Liver (tissue), 9 donors: ENCODE data around the gene MKNK1. TPM values are rescaled to one million over a fixed set of nuclear protein-coding genes. Genes with fewer than 3 reads are reported as not detected.

ENCODE experiments used
- DNase-seq: peaks from one replicate; pipeline ENCODE4 v3.0.0-alpha.2; 2017; ENCODE audit warnings: low spot score
- H3K27ac ChIP-seq, 2 donors: one replicate each; pipeline ENCODE4 v1.7.0; 2013; ENCODE audit warnings: inconsistent platforms in 2 of 2, low read length in 2 of 2, control low read depth in 1 of 2, low read depth in 1 of 2, mild to moderate bottlenecking in 1 of 2
- H3K27me3 ChIP-seq, 4 donors: one replicate each; pipeline versions ENCODE4 v1.6.1 to v1.7.0; 2013; ENCODE audit warnings: low read length in 3 of 4, inconsistent platforms in 1 of 4, mild to moderate bottlenecking in 1 of 4, moderate library complexity in 1 of 4; ENCODE audit not compliant: control insufficient read depth in 4 of 4, insufficient read depth in 4 of 4
- H3K36me3 ChIP-seq, 4 donors: one replicate each; pipeline versions ENCODE4 v1.6.1 to v1.7.0; 2013; ENCODE audit warnings: low read length in 3 of 4, mild to moderate bottlenecking in 3 of 4, low read depth in 1 of 4, moderate library complexity in 1 of 4; ENCODE audit not compliant: control insufficient read depth in 4 of 4, insufficient read depth in 3 of 4
- H3K4me1 ChIP-seq, 4 donors: one replicate each; pipeline versions ENCODE4 v1.6.1 to v1.7.0; 2013; ENCODE audit warnings: low read length in 3 of 4, mild to moderate bottlenecking in 3 of 4, moderate library complexity in 1 of 4; ENCODE audit not compliant: control insufficient read depth in 4 of 4, insufficient read depth in 4 of 4
- H3K4me3 ChIP-seq, 3 donors: one replicate each; pipeline versions ENCODE4 v1.6.1 to v1.7.0; 2013; ENCODE audit warnings: low read length in 3 of 3, control low read depth in 1 of 3, low read depth in 1 of 3, mild to moderate bottlenecking in 1 of 3
- H3K9ac ChIP-seq, 2 donors: one replicate each; pipeline ENCODE4 v1.7.0; 2013; ENCODE audit warnings: low read length in 2 of 2, mild to moderate bottlenecking in 2 of 2, moderate library complexity in 2 of 2, control low read depth in 1 of 2, low read depth in 1 of 2
- H3K9me3 ChIP-seq, 4 donors: one replicate each; pipeline versions ENCODE4 v1.6.1 to v1.7.0; 2013; ENCODE audit warnings: low read length in 3 of 4; ENCODE audit not compliant: control insufficient read depth in 4 of 4
- EGR1 ChIP-seq, 2 donors: IDR thresholded peaks; 2 replicates each; pipeline ENCODE4 v1.6.1; 2016 to 2018; ENCODE audit warnings: antibody characterized with exemption in 2 of 2, low read depth in 2 of 2
- FOXA2 ChIP-seq: IDR thresholded peaks from 2 replicates; pipeline ENCODE4 v1.6.1; 2016; ENCODE audit warnings: antibody characterized with exemption
- GABPA ChIP-seq, 2 donors: IDR thresholded peaks in 1 of 2; conservative IDR thresholded peaks in 1 of 2; 2 replicates each; pipeline ENCODE4 v1.6.1; 2016; ENCODE audit warnings: antibody characterized with exemption in 2 of 2, mild to moderate bottlenecking in 1 of 2, moderate library complexity in 1 of 2
- HNF4A ChIP-seq, 2 donors: conservative IDR thresholded peaks; 2 replicates each; pipeline ENCODE4 v1.6.1; 2016; ENCODE audit warnings: antibody characterized with exemption in 2 of 2, mild to moderate bottlenecking in 2 of 2
- HNF4G ChIP-seq: IDR thresholded peaks from 2 replicates; pipeline ENCODE4 v1.6.1; 2016; ENCODE audit warnings: antibody characterized with exemption
- JUND ChIP-seq, 2 donors: IDR thresholded peaks; 2 replicates each; pipeline ENCODE4 v1.6.1; 2016; ENCODE audit warnings: antibody characterized with exemption in 2 of 2
- NR2F2 ChIP-seq: IDR thresholded peaks from 2 replicates; pipeline ENCODE4 v1.6.1; 2016; ENCODE audit warnings: antibody characterized with exemption
- RXRA ChIP-seq, 2 donors: IDR thresholded peaks; 2 replicates each; pipeline ENCODE4 v1.6.1; 2017 to 2018; ENCODE audit warnings: antibody characterized with exemption in 2 of 2, mild to moderate bottlenecking in 1 of 2
- SP1 ChIP-seq: IDR thresholded peaks from 2 replicates; pipeline ENCODE4 v1.6.1; 2018; ENCODE audit warnings: antibody characterized with exemption, mild to moderate bottlenecking
- TAF1 ChIP-seq: conservative IDR thresholded peaks from 2 replicates; pipeline ENCODE4 v1.6.1; 2016; ENCODE audit warnings: antibody characterized with exemption, mild to moderate bottlenecking
- YY1 ChIP-seq: IDR thresholded peaks from 2 replicates; pipeline ENCODE4 v1.6.1; 2016; ENCODE audit warnings: antibody characterized with exemption, mild to moderate bottlenecking
- WGBS: extraction: QIAGEN DNeasy Blood & Tissue Kit; methylation state at CpG from one replicate; pipeline ENCODE4 v1.1.7; 2013; 5-methylcytosine and 5-hydroxymethylcytosine counted together
- polyA plus RNA-seq, 2 donors: library from polyadenylated mRNA; stranded (reverse) in 1 of 2; unstranded in 1 of 2; fragments of 200-250 nt in 1 of 2; fragments of >200 nt in 1 of 2; fragmentation: Nextera tagmentation in 1 of 2; extraction: Ambion mirVana in 1 of 2; gene quantifications; one replicate each; pipeline versions ENCODE4 v1.2.1 to v1.2.3, GENCODE V29; 2013 to 2015
- total RNA-seq, 2 donors: library from RNA; depleted of rRNA; stranded (reverse); fragments of >200 nt; gene quantifications; one replicate each; pipeline ENCODE4 v1.2.3, GENCODE V29; 2014
- TF ChIP-seq, protein P1 (sequence below): IDR thresholded peaks from 2 replicates; pipeline ENCODE4 v1.6.1; 2016; ENCODE audit warnings: antibody characterized with exemption
- TF ChIP-seq, protein P2 (sequence below): fragments of 150-350 bp; IDR thresholded peaks from 2 replicates; pipeline ENCODE4 v1.5.1; 2017; ENCODE audit warnings: improper control_type of control experiment, low read depth, low read length; ENCODE audit not compliant: missing input control
- TF ChIP-seq, protein P3 (sequence below): IDR thresholded peaks from 2 replicates; pipeline ENCODE4 v1.6.1; 2016; ENCODE audit warnings: antibody characterized with exemption
- TF ChIP-seq, protein P4 (sequence below): IDR thresholded peaks from 2 replicates; pipeline ENCODE4 v1.6.1; 2016; ENCODE audit warnings: antibody characterized with exemption
- donor health status: healthy.
- donor health status: healthy.
- donor health status: healthy.
- donor health status: healthy.
- donor health status: healthy.

The MKNK1 gene
- total and polyA plus RNA-seq, 4 donors = 10.2 to 30.8 (median 18.3) TPM

DNA sequence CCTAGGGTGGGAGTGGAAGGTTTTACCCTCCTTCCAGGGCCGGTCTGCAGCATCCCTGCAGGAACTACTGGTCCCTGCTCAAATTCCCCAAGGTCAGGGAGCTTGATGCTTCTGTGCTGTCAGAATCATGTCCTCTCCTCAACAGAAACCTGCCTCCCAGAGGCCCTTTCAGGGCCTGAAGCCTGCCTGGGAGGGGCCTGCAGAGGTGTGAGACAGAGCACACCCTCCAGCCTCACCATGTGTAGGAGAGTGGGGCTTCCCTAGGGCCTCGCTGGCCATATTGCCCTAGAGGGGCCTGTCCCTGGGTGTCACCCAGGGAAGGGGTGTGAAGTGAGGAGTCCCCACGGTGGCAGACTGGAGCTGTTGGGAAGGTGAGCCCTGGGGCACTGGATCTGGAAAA, 73.8 kb downstream of the MKNK1 start:
- Histone ChIP-seq H3K4me1 (peaks cover 4 to 21% (median 15%) of the 10 kb centered on the region in 4 donors), H3K27ac (no peak overlapping the region), H3K9me3 (no peaks in the 10 kb centered on the region), H3K4me3 (no peak overlapping the region), H3K27me3 (peaks cover 0 to 8% (median under 1%) of the 10 kb centered on the region in 4 donors), H3K36me3 (no peaks in the 10 kb centered on the region), H3K9ac (no peak overlapping the region)
- WGBS = 64% methylated on average over 3 of the region's 3 CpGs
- DNase-seq = no peak
- TF ChIP-seq NR2F2 (no peak), HNF4G (no peak), YY1 (no peak), GABPA (IDR thresholded peaks at IDR 0.05 in 1 of 2, conservative IDR thresholded peaks at IDR 0.05 in 1 of 2) (no peak), FOXA2 (no peak), SP1 (no peak), EGR1 (IDR thresholded peaks at IDR 0.05; ENCODE audit: low read depth in 2 of 2) (no peak), HNF4A (conservative IDR thresholded peaks at IDR 0.05) (no peak), TAF1 (no peak)
- TF ChIP-seq, protein P1, sequence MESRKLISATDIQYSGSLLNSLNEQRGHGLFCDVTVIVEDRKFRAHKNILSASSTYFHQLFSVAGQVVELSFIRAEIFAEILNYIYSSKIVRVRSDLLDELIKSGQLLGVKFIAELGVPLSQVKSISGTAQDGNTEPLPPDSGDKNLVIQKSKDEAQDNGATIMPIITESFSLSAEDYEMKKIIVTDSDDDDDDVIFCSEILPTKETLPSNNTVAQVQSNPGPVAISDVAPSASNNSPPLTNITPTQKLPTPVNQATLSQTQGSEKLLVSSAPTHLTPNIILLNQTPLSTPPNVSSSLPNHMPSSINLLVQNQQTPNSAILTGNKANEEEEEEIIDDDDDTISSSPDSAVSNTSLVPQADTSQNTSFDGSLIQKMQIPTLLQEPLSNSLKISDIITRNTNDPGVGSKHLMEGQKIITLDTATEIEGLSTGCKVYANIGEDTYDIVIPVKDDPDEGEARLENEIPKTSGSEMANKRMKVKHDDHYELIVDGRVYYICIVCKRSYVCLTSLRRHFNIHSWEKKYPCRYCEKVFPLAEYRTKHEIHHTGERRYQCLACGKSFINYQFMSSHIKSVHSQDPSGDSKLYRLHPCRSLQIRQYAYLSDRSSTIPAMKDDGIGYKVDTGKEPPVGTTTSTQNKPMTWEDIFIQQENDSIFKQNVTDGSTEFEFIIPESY = no peak
- TF ChIP-seq, protein P2, sequence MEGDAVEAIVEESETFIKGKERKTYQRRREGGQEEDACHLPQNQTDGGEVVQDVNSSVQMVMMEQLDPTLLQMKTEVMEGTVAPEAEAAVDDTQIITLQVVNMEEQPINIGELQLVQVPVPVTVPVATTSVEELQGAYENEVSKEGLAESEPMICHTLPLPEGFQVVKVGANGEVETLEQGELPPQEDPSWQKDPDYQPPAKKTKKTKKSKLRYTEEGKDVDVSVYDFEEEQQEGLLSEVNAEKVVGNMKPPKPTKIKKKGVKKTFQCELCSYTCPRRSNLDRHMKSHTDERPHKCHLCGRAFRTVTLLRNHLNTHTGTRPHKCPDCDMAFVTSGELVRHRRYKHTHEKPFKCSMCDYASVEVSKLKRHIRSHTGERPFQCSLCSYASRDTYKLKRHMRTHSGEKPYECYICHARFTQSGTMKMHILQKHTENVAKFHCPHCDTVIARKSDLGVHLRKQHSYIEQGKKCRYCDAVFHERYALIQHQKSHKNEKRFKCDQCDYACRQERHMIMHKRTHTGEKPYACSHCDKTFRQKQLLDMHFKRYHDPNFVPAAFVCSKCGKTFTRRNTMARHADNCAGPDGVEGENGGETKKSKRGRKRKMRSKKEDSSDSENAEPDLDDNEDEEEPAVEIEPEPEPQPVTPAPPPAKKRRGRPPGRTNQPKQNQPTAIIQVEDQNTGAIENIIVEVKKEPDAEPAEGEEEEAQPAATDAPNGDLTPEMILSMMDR = no peak

DNA sequence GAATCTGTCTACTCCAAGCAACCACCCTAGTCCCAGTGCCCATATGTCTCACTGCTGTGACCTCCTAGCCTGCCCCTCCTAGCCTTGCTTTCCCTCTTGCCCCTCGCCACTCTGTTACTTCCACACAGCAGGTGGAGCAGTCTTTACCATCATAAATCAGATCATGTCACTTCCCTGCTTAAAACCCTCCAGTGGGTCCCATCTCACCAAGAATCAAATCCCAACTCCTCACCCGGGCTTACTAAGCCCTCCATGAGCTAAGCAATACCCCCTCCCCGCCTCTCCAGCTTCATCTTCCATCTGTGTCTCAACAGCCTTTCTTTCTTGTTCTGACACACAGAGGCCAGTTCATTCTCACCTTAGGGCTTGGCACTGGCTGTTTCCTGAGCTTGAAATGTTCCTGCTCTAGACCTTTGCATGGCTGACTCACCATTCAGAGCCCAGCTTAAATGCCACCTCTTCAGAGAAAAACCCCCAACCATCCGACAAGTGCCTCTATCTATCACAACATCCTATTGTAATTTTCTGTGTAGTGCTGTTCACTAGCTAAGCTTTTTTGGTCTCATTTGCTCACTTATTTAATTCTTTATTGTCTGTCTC, 74.9 kb downstream of the MKNK1 start:
- Histone ChIP-seq H3K4me1 (peaks cover 4 to 21% (median 15%) of the 10 kb centered on the region in 4 donors), H3K9ac (no peak overlapping the region), H3K36me3 (no peaks in the 10 kb centered on the region), H3K4me3 (no peak overlapping the region), H3K27me3 (peaks cover 0 to 6% (median 0%) of the 10 kb centered on the region in 4 donors), H3K9me3 (no peaks in the 10 kb centered on the region), H3K27ac (no peak overlapping the region)
- 56% methylated on average over 4 of the region's 4 CpGs for WGBS
- TF ChIP-seq HNF4A (conservative IDR thresholded peaks at IDR 0.05) (no peak), YY1 (no peak), TAF1 (no peak), FOXA2 (no peak), SP1 (no peak), EGR1 (IDR thresholded peaks at IDR 0.05; ENCODE audit: low read depth in 2 of 2) (no peak), RXRA (IDR thresholded peaks at IDR 0.05) (no peak), GABPA (IDR thresholded peaks at IDR 0.05 in 1 of 2, conservative IDR thresholded peaks at IDR 0.05 in 1 of 2) (no peak), HNF4G (no peak), JUND (IDR thresholded peaks at IDR 0.05) (no peak), NR2F2 (no peak)
- TF ChIP-seq, protein P3, sequence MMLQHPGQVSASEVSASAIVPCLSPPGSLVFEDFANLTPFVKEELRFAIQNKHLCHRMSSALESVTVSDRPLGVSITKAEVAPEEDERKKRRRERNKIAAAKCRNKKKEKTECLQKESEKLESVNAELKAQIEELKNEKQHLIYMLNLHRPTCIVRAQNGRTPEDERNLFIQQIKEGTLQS = no peak
- TF ChIP-seq, protein P4, sequence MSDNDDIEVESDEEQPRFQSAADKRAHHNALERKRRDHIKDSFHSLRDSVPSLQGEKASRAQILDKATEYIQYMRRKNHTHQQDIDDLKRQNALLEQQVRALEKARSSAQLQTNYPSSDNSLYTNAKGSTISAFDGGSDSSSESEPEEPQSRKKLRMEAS = no peak
- TF ChIP-seq, protein P1 = no peak
- TF ChIP-seq, protein P2 = no peak
- DNase-seq = no peak
